HG02938 (cell line): ENCODE results near the gene MAT2B.

Source experiments
- ATAC-seq: cut with Tn5 transposase; IDR thresholded peaks from one replicate; pipeline ENCODE4 v1.9.1; 2021; ENCODE audit warnings: mild to moderate bottlenecking, moderate library complexity; ENCODE audit not compliant: unreplicated experiment

The MAT2B gene

DNA sequence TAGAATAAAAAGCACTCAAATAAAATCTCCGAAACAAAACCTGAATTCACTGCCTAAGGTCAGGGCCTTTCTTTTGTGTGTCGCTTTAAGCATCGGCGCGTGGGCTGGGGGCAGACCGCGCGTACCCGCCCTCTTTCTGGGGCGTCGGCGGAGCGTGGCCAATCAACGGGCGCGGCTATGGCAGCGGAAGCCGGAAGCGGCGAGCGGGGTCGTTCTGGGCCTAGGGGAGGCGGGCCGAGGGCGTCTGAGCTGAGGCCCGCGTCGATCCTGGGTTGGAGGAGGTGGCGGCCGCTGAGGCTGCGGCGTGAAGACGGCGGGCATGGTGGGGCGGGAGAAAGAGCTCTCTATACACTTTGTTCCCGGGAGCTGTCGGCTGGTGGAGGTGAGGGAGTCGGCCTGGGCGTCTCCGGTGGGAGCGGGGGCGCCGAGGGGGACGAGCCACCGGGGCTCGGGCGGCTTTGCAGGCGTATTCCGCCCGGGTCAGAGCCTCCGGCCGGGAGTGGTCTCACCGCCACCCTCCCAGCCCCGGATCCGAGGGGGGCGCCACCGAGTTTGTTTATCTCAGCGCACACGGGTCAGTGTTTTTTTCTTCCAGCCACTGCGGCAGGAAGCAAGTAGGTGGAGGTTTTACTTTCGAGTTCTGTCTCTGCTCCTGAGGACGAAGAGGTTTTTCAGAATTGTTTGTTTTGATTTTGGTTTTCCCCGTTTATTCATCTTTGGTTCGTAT is at the start of gene MAT2B:
Gene MAT2B, plus strand, starts transcription at position 252 of the 727 bp plus-strand sequence. Its CDS starts 68 bp downstream, at position 320.
- ATAC-seq, result peak; percentile 88

DNA sequence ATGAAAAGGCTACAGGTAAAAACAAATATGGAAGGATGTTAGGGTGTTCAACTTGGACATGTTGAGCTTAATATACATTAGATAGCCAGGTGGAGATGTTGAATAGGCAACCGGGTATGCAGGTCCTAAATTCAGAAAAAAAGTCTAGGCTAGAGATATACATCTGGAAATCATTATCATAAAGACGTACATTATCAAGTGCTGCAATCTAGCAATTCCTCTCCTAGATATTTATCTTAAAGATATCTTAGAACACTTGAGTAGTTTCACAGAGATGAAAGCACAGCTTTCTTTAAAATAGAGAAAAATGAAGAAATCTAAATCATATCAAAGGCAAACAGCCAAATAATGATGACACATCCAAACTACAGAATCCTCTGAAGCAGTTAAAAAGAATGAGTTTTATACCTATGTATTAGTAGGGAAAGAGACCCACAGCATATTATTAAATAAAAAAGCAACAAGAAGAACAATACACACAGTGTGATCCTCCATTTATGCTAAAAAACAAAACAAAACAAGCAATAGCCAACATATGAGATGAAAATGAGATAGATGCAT is 49.3 kb upstream of the MAT2B start:
- no peak for ATAC-seq

DNA sequence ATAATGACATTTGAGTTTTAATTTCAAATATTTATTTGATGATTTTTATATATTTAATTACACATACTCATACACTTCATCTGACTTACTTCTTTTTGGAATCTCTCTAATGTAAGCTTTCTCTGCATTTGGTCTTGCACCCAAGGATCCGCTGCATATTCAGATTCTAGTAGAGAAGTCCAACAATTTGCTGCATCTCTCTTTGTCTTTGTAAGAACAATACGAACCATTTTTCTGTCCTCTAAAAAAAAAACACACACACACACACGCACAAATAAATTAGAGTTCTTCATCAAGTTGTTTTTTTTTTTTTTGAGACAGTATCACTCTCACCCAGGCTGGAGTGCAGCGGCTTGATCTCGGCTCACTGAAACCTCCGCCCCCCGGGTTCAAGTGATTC is 48.6 kb upstream of the MAT2B start:
- no peak for ATAC-seq

DNA sequence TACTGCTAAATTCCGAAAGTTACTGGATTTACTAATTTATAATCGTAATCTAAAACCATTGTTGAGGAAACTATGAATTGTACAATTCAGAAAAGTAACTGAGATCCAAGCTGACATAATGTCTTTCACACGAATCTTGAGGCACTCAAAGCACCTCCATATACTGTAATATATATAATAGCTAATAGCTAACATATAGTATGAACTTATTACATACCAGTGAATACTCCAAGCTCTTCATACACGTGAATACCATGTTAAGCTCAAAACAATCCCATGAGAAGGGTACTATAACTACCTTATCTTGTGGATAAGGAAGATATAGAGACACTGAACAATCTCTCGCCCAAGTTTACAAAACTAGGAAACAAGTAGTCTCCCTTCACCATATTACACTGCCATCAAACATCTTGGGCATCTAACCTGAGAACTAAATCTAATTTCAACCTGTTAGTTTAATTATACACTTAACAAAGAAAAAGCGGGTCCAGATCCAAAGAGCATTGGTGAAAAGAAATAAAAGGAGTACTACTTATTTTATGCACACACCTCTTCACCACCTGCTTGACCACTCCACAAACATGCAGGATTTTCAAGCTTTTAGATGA is 46.5 kb upstream of the MAT2B start:
- no peak for ATAC-seq

DNA sequence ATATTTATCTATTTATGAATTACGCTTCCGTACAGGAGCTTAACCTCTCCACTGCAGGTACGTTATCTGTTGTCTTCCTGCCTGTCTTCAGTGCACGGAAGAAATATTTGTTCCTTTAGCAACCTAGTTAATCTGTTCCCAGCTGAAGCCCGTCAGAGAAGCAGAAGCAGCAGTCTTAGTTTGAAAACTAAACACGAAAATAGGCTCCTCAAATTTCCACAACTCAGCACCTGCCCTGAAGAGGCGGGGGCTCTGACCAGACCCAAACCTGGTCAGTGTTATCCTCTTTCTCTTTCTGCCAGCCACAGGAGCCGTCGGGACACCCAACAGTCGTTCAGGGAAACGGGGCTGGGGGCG is 46.0 kb upstream of the MAT2B start:
- ATAC-seq, result peak; percentile 8

DNA sequence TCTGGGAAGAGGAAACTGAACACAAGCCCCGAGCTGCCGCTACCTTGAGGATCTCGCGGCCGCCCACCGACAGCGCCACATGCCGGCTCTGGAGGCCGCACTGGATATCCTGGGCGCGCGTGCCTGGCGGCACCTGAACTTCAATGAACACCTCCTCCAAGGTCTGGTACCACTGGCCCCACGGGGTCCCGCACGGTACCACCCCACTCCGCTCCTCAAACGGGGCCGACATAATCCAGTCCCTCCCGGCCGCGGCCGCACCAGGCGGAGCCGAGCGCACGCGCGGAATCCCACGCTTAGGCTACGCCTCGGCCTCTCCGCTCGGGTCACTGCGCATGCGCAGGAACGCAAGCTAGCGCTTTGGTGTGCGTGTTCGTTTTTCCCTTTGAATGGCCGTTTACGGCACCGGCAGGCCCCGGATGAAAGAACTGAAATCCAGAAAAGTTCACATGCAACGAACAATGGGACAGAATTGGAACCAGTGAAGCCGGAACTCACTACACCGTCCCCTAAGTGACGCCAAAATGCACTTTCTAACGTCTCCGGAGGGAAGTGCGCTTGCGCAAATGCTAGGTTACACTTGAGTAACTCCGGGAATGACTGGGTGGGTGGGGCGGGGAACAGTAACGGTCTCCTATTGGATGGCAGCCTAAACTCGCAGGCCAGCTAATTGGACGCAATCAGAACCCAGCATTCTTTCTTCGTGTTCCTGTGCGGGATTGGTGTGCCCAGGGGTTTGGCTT is 45.4 kb upstream of the MAT2B start, which contains the start of gene NUDCD2:
Gene NUDCD2, minus strand, starts transcription at position 284 of the 743 bp plus-strand sequence. Its CDS starts 52 bp downstream, at position 232.
- peak; percentile 76 for ATAC-seq

DNA sequence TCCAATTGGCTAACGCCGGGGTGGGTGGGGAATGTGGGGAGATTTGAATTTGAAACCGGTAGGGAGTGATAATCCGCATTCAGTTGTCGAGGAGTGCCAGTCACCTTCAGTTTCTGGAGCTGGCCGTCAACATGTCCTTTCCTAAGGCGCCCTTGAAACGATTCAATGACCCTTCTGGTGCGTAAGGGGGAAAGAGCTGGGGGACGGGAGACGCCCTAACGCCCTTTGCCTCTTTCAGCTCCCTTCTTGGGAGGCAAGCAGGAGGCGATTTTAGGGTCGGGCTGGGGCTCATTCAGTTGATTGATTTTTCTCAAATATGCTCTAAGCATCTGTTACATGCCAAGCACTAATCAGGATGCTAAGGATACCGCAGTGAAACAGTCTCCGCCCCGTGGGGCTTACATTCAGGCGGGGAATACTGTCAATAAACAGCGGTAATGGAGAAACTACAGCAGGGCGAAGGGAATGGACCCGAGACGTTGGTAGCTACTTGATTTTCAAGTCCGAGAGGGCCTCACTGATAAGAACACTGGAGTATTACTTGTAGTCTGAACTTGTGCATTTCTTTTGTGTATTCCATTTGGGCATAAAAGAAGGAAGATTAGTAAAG is 44.8 kb upstream of the MAT2B start, which contains the start of gene HMMR:
Gene HMMR, plus strand, starts transcription at position 71 of the 610 bp plus-strand sequence. Its CDS starts 61 bp downstream, at position 132.
- ATAC-seq, result no peak

DNA sequence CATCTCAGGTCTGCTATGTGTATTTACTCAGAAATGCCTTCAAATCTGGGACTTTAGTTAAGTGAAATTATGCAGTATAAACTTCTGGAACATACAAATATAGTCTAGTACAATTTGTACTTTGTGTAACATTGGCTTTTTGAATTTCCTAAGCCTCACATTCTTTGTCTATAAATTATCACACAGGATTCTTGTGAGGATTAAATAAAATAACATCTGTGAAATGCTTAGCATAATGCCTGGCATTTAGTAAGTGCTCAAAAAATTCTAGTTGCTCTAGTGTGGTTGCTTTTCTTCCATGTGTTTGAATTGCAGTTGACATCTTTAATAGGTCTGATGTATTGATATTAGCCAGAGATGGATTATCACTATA is 42.4 kb upstream of the MAT2B start:
- no peak for ATAC-seq

DNA sequence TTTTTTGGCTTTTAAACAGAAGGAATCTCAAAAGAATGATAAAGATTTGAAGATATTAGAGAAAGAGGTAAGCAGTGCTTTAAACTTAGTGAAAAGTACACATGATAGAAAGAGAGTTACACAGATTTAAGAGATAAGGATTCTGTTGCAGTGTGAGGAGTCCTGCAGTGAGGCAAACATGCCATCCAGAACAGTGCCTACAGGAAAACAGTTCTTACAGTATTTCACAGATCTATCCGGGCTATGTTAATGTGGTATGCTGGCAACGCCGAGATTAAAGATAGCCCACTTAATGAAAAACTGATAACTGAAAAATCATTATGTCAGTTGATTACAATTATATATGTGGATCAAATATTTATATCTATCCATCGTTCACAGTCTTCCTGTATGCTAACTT is 37.7 kb upstream of the MAT2B start:
- ATAC-seq, result no peak

DNA sequence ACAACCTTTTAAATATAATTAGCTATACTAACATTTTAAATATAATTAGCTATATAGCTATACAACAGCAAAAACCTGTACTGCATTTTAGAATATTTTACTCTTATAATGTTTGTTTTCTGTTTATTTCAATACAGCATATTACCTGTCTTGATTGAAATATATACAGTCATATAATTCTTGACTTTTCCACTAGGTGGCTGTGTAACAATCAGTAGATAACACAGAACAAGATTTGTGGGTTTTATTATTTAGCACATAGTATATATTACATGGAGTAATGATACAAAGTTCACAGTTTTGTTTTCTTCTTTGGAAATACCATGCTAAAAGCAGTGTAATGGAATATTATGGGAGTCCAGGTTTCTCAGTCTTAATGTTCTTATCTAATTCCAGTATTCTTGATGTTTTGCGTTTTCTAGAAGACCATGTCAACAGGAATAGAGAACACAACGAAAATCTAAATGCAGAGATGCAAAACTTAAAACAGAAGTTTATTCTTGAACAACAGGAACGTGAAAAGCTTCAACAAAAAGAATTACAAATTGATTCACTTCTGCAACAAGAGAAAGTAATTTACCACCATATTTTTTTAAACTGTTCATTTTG is 31.7 kb upstream of the MAT2B start:
- peak; percentile 92 for ATAC-seq

DNA sequence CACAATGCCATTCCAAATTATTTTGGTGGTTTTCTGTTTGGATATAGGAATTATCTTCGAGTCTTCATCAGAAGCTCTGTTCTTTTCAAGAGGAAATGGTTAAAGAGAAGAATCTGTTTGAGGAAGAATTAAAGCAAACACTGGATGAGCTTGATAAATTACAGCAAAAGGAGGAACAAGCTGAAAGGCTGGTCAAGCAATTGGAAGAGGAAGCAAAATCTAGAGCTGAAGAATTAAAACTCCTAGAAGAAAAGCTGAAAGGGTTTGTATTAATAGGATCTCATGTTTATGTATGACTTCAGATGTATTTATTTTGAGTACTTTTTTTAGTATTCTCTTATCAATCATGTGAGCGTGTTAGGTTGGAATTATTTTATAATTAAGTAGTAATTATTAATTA is 30.0 kb upstream of the MAT2B start:
- no peak for ATAC-seq

DNA sequence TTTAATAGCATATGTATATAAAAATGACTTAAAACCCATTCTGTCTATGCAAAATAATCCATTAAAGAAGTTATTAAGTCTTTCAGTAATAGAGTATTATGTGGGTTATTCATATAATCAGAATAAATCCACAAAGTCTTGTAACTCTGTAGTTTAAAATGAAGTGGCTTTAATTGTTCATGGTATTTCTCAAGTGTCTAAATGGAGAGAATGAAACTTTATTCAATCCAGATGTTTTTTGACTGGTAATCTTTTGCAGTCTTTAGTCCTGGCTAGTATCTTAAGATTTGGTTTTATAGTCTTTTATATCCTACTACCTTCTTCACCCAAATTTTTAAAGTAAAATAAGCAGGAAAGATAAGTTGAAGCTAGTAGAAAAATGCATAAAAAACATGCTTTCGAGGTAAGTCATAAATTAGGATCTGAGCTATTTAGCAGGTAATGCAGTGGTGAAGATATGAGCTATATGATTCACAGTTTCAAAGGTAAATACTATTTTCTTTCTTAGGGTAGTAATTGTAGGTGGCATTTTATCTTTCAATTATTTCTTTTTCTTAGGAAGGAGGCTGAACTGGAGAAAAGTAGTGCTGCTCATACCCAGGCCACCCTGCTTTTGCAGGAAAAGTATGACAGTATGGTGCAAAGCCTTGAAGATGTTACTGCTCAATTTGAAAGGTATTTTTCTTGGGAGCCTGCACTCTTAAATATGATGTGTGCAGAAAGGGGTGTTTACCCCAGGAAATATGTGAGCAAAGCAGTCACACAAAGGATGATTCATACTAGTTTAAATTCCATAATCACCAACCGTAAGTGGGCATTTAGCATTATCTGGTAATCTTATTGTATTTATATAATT is 27.1 kb upstream of the MAT2B start:
- ATAC-seq, result no peak

DNA sequence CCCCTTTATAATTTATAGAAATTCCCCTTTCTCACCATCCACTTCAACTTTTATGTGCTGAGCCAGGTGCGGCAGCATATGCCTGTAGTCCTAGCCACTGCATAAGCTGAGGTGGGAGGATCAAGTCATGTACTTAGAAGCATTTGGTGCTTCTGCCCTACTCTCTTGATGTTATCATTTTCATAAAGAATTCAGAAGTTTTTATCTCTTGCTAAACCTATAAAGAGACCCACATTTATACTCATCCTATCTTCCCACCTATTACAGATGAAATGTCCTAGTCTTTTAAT is 26.5 kb upstream of the MAT2B start:
- ATAC-seq, result no peak

DNA sequence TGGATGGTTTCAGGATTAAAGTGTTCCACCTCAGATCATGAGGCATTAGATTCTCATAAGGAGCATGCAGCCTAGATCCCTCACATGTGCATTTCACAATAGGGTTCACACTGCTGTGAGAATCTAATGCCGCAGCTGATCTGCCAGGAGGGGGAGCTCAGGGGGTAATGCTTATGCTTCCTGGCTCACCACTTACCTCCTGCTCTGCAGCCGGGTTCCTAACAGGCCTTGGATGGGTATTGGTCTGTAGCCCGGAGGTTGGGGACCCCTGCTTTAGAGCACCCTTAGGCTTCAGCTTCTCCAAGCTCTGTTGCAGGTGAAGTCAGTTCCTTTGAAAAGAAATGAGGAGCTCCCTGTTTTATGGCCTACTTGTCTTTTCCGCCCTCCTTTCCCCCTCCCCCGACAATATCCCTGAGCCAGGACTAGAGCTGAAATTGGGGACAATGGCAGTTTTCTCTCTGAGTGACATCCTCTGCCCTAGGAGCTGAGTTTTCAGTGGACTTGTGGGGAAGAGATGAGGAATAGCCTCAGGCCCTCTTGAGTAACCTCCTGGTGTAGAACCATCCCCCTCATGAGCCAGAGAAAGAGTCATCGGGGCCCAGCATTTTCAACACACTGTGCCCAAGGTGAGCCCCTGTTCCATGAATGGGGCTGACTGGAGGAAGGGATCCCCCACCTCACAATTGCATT is 16.2 kb upstream of the MAT2B start:
- no peak for ATAC-seq

DNA sequence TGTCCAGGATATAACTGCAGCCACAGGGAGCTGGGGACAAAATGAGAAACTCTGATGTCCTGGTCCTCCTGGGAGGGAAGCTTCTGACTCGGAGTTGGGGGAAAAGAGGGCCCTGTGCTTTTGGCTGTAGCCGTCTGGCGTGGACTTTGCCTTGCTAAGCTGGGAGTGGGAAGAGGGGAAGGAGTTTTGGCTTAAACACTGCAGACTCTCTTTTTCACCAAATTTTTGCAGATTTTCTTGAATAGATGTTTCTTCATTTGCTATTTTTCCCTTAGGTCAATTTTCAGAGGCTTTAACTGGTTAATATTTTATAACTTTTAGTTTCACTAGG is 15.7 kb upstream of the MAT2B start:
- no peak for ATAC-seq

DNA sequence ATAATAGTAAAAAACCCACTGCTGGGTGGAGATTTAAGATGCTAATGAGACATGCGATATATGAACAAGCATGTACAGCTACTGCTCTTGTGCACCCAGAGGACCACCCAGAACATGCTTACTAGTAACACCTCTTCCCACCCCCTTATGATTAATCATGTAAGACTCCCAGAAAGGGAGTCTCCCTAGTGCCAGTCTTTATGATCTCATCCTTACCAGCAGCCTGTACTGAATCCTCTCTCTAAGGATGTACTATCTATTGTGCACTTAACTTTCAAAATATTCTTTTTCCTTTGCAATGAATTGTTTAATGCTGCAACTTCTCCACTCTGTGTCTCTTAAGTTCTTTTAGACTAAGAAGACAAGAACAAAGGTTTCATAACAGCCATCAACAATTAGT is 9.1 kb upstream of the MAT2B start:
- no peak for ATAC-seq

DNA sequence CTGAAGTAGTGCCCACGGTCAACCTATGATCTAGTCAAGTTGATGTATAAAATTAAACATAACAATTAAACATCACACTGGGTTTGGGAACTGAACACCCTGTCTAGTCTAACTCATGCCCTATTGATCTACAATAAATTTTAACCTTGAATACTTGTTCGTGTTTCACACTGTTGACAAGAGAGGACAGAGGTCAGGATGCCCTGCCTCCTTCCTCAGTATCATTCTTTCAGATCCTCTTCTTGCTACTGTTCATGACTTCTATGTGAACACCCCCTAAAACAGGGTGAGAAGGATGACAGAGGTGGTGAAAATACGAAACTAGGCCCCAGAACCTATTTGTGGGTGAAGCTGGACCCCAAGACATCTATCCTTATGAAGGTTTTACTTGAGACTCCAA is 8.1 kb upstream of the MAT2B start:
- no peak for ATAC-seq

DNA sequence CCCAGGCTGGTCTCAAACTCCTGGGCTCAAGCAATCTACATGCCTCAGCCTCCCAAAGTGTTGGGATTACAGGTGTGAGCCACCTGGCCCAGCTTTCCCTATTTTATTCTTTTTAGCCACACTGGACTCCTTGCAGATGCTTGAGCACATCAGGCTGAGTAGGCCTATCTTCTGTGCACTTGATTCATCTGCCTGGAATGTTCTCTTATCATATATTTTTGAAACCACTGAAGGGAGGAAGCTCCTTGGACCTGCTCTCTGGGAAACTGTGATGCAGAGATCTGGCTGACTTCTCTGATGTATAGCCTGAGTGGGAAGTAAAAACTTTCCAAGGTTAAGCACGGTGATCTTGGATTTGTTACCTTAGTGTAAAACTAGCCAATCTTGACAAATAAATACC is 6.5 kb upstream of the MAT2B start:
- ATAC-seq, result no peak

DNA sequence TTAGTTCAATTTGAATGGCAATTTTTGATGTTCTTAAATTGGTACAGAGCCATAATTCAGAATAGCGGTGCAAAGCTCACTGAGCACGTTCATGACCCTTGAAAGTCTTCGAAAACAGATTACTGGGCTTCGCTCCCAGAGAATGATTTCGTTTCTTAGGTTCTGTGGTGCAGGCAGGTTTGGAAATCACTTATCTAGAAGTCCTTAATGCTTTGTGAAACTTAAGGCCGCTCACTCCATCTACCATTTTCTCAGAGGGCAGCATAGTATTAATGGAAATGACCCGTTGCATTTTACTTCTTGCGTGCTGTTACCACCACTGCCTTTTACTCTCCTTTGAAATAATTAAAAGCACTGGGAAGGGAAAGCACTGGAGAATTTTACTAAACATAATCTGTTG is 2.9 kb upstream of the MAT2B start:
- no peak for ATAC-seq
